ENCODE measurements around the gene NKAIN1. TPM values are rescaled to one million over a fixed set of nuclear protein-coding genes. Genes with fewer than 3 reads are reported as not detected.

The NKAIN1 gene
- total RNA-seq, 1 experiment from 2014 or later = 1.7 TPM

- no TSS peak for BruUV-seq (replicated peaks)
- no peaks in the 10 kb centered on the region for H3K4me1 ChIP-seq (ENCODE audit: control insufficient read depth, insufficient read depth, low read length)
- H3K27ac ChIP-seq (ENCODE audit: low read length) = no peak overlapping the region
- ATAC-seq (no peak), DNase-seq (ENCODE audit: low read depth, low spot score) (no peak)
- TF ChIP-seq CTCF (IDR thresholded peaks at IDR 0.05) = no peak
- TF ChIP-seq TCF7L2 (IDR thresholded peaks at IDR 0.05; ENCODE audit: low read depth, low read length) = no peak
- TF ChIP-seq SIN3A (IDR thresholded peaks at IDR 0.05; ENCODE audit: borderline replicate concordance, insufficient read depth, low read depth, low read length) = no peak
- TF ChIP-seq REST (IDR thresholded peaks at IDR 0.05; ENCODE audit: insufficient read depth in 1 of 2, low read depth in 2 of 2, low read length in 1 of 2) = no peak
- TF ChIP-seq POLR2AphosphoS5 (IDR thresholded peaks at IDR 0.05; ENCODE audit: low read depth, low read length) = no peak
- in situ Hi-C loops (cut with HindIII; ENCODE audit: low pct_unique_long_range_greater_than_20kb, low sequenced_read_pairs) (no loop called here), intact Hi-C loops (cut with micrococcal nuclease; ENCODE audit: unreplicated experiment) (no loop called here)
- H3K27me3 ChIP-seq (ENCODE audit: control insufficient read depth, insufficient read depth, low read length) = peaks cover 14% of the 10 kb centered on the region
- CTCF ChIA-PET = no interaction called here
- POLR2A ChIA-PET = interaction anchor here (0.6 kb wide), 1 partner anchor 58 kb away, joined by 6 read pairs; no protein-coding TSS in a partner anchor
- H3K4me3 ChIP-seq (ENCODE audit: low read depth in 2 of 2, low read length in 2 of 2) = no peak overlapping the region
- H3K36me3 ChIP-seq (ENCODE audit: control insufficient read depth, insufficient read depth, low read length) = no peaks in the 10 kb centered on the region
- no peaks in the 10 kb centered on the region for H3K9me3 ChIP-seq (ENCODE audit: control insufficient read depth, insufficient read depth, low read depth, low read length)
Observed at GRCh38 chr1:31244326-31244725, 4.6 kb upstream of the NKAIN1 start.

- POLR2A ChIA-PET = interaction anchor here (0.6 kb wide), 1 partner anchor 58 kb away, joined by 6 read pairs; no protein-coding TSS in a partner anchor
- H3K4me3 ChIP-seq (ENCODE audit: low read depth in 2 of 2, low read length in 2 of 2) = no peak overlapping the region
- H3K27me3 ChIP-seq (ENCODE audit: control insufficient read depth, insufficient read depth, low read length) = peaks cover 14% of the 10 kb centered on the region
- intact Hi-C loops (cut with micrococcal nuclease; ENCODE audit: unreplicated experiment) = no loop called here
- ATAC-seq (no peak), DNase-seq (ENCODE audit: low read depth, low spot score) (no peak)
- H3K9me3 ChIP-seq (ENCODE audit: control insufficient read depth, insufficient read depth, low read depth, low read length) = no peaks in the 10 kb centered on the region
- no peaks in the 10 kb centered on the region for H3K36me3 ChIP-seq (ENCODE audit: control insufficient read depth, insufficient read depth, low read length)
- H3K27ac ChIP-seq (ENCODE audit: low read length) = no peak overlapping the region
- CTCF ChIA-PET = no interaction called here
- H3K4me1 ChIP-seq (ENCODE audit: control insufficient read depth, insufficient read depth, low read length) = no peaks in the 10 kb centered on the region
- in situ Hi-C loops (cut with HindIII; ENCODE audit: low pct_unique_long_range_greater_than_20kb, low sequenced_read_pairs) = no loop called here
- no TSS peak for BruUV-seq (replicated peaks)
- TF ChIP-seq POLR2AphosphoS5 (IDR thresholded peaks at IDR 0.05; ENCODE audit: low read depth, low read length) (no peak), CTCF (IDR thresholded peaks at IDR 0.05) (no peak), SIN3A (IDR thresholded peaks at IDR 0.05; ENCODE audit: borderline replicate concordance, insufficient read depth, low read depth, low read length) (no peak), REST (IDR thresholded peaks at IDR 0.05; ENCODE audit: insufficient read depth in 1 of 2, low read depth in 2 of 2, low read length in 1 of 2) (no peak), TCF7L2 (IDR thresholded peaks at IDR 0.05; ENCODE audit: low read depth, low read length) (no peak)
Observed at GRCh38 chr1:31243501-31244286, 4.0 kb upstream of the NKAIN1 start.
